Naive B cell (primary cell): ENCODE measurements around the gene ARL4D. TPM values are rescaled to one million over a fixed set of nuclear protein-coding genes. Genes with fewer than 3 reads are reported as not detected.

Source experiments
- ATAC-seq, 2 donors: fragments of 150-1000 bp; cut with Tn5 transposase; 2 replicates each; pipeline ENCODE4 v1.10.0; 2021; ENCODE audit warnings: low read depth in 2 of 2, mild to moderate bottlenecking in 2 of 2, moderate library complexity in 2 of 2
- DNase-seq: peaks from one replicate; pipeline ENCODE4 v3.0.0; 2022
- H3K27ac Mint-ChIP-seq, 6 donors: one replicate each; pipeline ENCODE4 v1.8.0; 2020 to 2022; ENCODE audit warnings: mild to moderate bottlenecking in 6 of 6, mixed read lengths in 6 of 6, moderate library complexity in 5 of 6, inconsistent platforms in 2 of 6
- H3K27me3 Mint-ChIP-seq, 3 donors: one replicate each; pipeline ENCODE4 v1.8.0; 2021 to 2022; ENCODE audit warnings: mixed read lengths in 3 of 3, mild to moderate bottlenecking in 1 of 3
- H3K36me3 Mint-ChIP-seq, 2 donors: one replicate each; pipeline ENCODE4 v1.8.0; 2020 to 2022; ENCODE audit warnings: mixed read lengths in 2 of 2, inconsistent platforms in 1 of 2, mild to moderate bottlenecking in 1 of 2
- H3K4me1 Mint-ChIP-seq, 3 donors: one replicate each; pipeline ENCODE4 v1.8.0; 2020 to 2022; ENCODE audit warnings: mixed read lengths in 3 of 3, inconsistent platforms in 1 of 3, mild to moderate bottlenecking in 1 of 3, moderate library complexity in 1 of 3
- H3K4me3 Mint-ChIP-seq, 8 donors: one replicate each; pipeline ENCODE4 v1.8.0; 2020 to 2022; ENCODE audit warnings: mild to moderate bottlenecking in 8 of 8, mixed read lengths in 8 of 8, moderate library complexity in 8 of 8, inconsistent platforms in 2 of 8
- H3K9me3 Mint-ChIP-seq, 7 donors: one replicate each; pipeline ENCODE4 v1.8.0; 2020 to 2022; ENCODE audit warnings: mixed read lengths in 7 of 7, mild to moderate bottlenecking in 5 of 7, inconsistent platforms in 2 of 7, moderate library complexity in 1 of 7
- polyA plus RNA-seq, 6 donors: library from polyadenylated mRNA; unstranded; fragments of 300-500 nt; fragmentation: Illumina TruSeq; gene quantifications; one replicate each; pipeline ENCODE4 v1.2.3, GENCODE V29; 2021; ENCODE audit warnings: low read depth in 6 of 6

Gene ARL4D
- polyA plus RNA-seq, 6 donors from 2014 or later = 1.4 to 5.7 (median 3.8) TPM

DNA sequence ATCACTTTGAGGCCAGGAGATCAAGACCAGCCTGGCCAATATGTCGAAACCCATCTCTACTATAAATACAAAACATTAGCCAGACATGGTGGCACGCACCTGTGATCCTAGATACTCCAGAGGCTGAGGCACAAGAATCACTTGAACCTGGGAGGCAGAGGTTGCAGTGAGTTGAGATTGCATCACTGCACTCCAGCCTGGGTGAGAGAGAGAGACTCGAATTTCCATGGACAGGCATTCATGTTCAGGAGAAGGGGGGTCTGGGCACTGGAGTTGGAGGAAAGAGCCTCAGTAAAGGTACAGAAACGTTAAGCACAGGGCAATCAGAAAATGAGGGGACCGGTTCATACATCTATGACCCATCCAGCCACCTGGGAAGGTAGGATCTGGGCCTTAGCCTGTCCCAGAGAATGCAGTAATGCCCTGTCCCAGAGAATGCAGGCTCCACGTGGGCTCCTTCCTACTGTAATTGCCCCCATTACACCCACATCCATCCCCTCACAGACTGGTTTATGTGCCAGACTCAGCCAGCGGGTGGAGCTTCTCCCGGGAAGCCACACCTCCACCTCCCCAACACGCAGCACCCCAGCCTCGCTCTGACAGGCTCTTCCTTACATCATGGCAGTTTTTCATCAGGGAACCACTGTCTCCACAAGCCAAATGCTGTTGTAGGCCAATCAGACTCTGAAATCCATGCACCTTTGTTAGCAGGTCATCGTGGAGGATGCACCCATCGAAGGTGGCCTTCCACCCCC is 21.6 kb upstream of the ARL4D start:
- Mint-ChIP-seq H3K4me3 (peak overlapping the region in 1 of 8 donors; percentile 25), H3K36me3 (peaks cover 0 to 19% of the 10 kb centered on the region in 2 donors), H3K27me3 (no peaks in the 10 kb centered on the region), H3K27ac (peak overlapping the region in 1 of 6 donors; percentile 44), H3K4me1 (peaks cover 16 to 38% (median 29%) of the 10 kb centered on the region in 3 donors), H3K9me3 (peaks cover 0 to 25% (median 14%) of the 10 kb centered on the region in 7 donors)
- ATAC-seq = no peak
- DNase-seq = no peak

GRCh38 chr17:43378766-43379165 is 20.0 kb upstream of the ARL4D start:
- Mint-ChIP-seq H3K4me1 (peaks cover 20 to 32% (median 24%) of the 10 kb centered on the region in 3 donors), H3K27me3 (no peaks in the 10 kb centered on the region), H3K27ac (peak overlapping the region in 1 of 6 donors; percentile 32), H3K9me3 (peaks cover 0 to 25% (median 14%) of the 10 kb centered on the region in 7 donors), H3K36me3 (peaks cover 0 to 19% of the 10 kb centered on the region in 2 donors), H3K4me3 (no peak overlapping the region)
- DNase-seq (no peak), ATAC-seq (no peak)

- Mint-ChIP-seq H3K4me3 (no peak overlapping the region), H3K4me1 (peaks cover 19 to 22% (median 19%) of the 10 kb centered on the region in 3 donors), H3K36me3 (peaks cover 0 to 19% of the 10 kb centered on the region in 2 donors), H3K9me3 (peaks cover 0 to 25% (median 14%) of the 10 kb centered on the region in 7 donors), H3K27ac (peak overlapping the region in 1 of 6 donors; percentile 32), H3K27me3 (no peaks in the 10 kb centered on the region)
- no peak for ATAC-seq
- DNase-seq = no peak
Observed at GRCh38 chr17:43380307-43380706, 18.5 kb upstream of the ARL4D start.

DNA sequence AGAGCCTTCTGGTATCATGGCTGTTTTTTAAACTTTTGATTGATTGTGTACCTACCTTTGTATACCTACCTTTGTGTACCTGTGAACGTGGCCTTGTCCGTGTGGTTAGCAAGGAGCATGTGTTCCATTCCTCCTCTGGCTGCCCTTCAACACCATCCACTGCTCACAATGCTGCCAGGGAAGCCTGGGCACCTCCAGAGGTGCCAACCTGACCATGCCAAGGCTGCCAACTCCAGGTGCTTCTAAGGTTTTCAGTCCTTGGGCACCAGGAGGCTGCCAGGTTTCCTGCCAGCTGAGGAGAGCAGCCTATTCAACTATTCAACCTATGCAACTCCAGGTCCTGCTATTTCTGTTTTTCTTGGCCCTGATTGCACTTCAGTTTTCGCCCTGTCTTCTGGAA is 17.6 kb upstream of the ARL4D start:
- no peak for DNase-seq
- H3K4me3 Mint-ChIP-seq = no peak overlapping the region
- H3K36me3 Mint-ChIP-seq = peaks cover 0 to 19% of the 10 kb centered on the region in 2 donors
- peaks cover 0 to 25% (median 14%) of the 10 kb centered on the region in 7 donors for H3K9me3 Mint-ChIP-seq
- no peak for ATAC-seq
- H3K27me3 Mint-ChIP-seq = no peaks in the 10 kb centered on the region
- peaks cover 21 to 24% (median 22%) of the 10 kb centered on the region in 3 donors for H3K4me1 Mint-ChIP-seq
- peak overlapping the region in 1 of 6 donors; percentile 38 for H3K27ac Mint-ChIP-seq

GRCh38 chr17:43381621-43382020 is 17.2 kb upstream of the ARL4D start:
- peaks cover 22 to 29% (median 24%) of the 10 kb centered on the region in 3 donors for H3K4me1 Mint-ChIP-seq
- ATAC-seq (no peak), DNase-seq (no peak)
- H3K36me3 Mint-ChIP-seq = peaks cover 0 to 19% of the 10 kb centered on the region in 2 donors
- no peaks in the 10 kb centered on the region for H3K27me3 Mint-ChIP-seq
- H3K4me3 Mint-ChIP-seq = no peak overlapping the region
- H3K27ac Mint-ChIP-seq = no peak overlapping the region
- H3K9me3 Mint-ChIP-seq = peaks cover 0 to 25% (median 14%) of the 10 kb centered on the region in 7 donors

GRCh38 chr17:43382776-43383175 is 16.0 kb upstream of the ARL4D start:
- Mint-ChIP-seq H3K4me3 (peak overlapping the region in 1 of 8 donors; percentile 50), H3K9me3 (peaks cover 0 to 25% (median 14%) of the 10 kb centered on the region in 7 donors), H3K27ac (no peak overlapping the region), H3K27me3 (no peaks in the 10 kb centered on the region), H3K36me3 (peaks cover 0 to 19% of the 10 kb centered on the region in 2 donors), H3K4me1 (peaks cover 29 to 36% (median 31%) of the 10 kb centered on the region in 3 donors)
- ATAC-seq = no peak
- DNase-seq = no peak

- peaks cover 32 to 36% (median 35%) of the 10 kb centered on the region in 3 donors for H3K4me1 Mint-ChIP-seq
Observed at GRCh38 chr17:43383372-43383771, 15.4 kb upstream of the ARL4D start.

GRCh38 chr17:43383826-43384475 is 14.8 kb upstream of the ARL4D start:
- H3K9me3 Mint-ChIP-seq = peaks cover 0 to 24% (median 14%) of the 10 kb centered on the region in 7 donors
- H3K4me1 Mint-ChIP-seq = peaks cover 35 to 36% (median 35%) of the 10 kb centered on the region in 3 donors
- H3K27me3 Mint-ChIP-seq = no peaks in the 10 kb centered on the region
- H3K36me3 Mint-ChIP-seq = peaks cover 0 to 19% of the 10 kb centered on the region in 2 donors
- DNase-seq (no peak), ATAC-seq (no peak)
- peak overlapping the region in 1 of 8 donors; percentile 50 for H3K4me3 Mint-ChIP-seq
- peak overlapping the region in 1 of 6 donors; percentile 50 for H3K27ac Mint-ChIP-seq

More at GRCh38 chr17:43383372-43383771, 15.4 kb upstream of the ARL4D start:
- DNase-seq = no peak
- Mint-ChIP-seq H3K27me3 (no peaks in the 10 kb centered on the region), H3K36me3 (peaks cover 0 to 19% of the 10 kb centered on the region in 2 donors), H3K9me3 (peaks cover 0 to 25% (median 14%) of the 10 kb centered on the region in 7 donors), H3K27ac (peak overlapping the region in 1 of 6 donors; percentile 70), H3K4me3 (peak overlapping the region in 1 of 8 donors; percentile 50)
- no peak for ATAC-seq

- H3K27ac Mint-ChIP-seq = peak overlapping the region in 2 of 6 donors; percentile 50 to 85
- peaks cover 0 to 21% (median 14%) of the 10 kb centered on the region in 7 donors for H3K9me3 Mint-ChIP-seq
- DNase-seq = no peak
- H3K27me3 Mint-ChIP-seq = no peaks in the 10 kb centered on the region
- peak overlapping the region in 1 of 8 donors; percentile 50 for H3K4me3 Mint-ChIP-seq
- no peak for ATAC-seq
- H3K36me3 Mint-ChIP-seq = peaks cover 0 to 19% of the 10 kb centered on the region in 2 donors
- peaks cover 40% of the 10 kb centered on the region in 3 donors for H3K4me1 Mint-ChIP-seq
Observed at GRCh38 chr17:43384476-43384862, 14.3 kb upstream of the ARL4D start.

DNA sequence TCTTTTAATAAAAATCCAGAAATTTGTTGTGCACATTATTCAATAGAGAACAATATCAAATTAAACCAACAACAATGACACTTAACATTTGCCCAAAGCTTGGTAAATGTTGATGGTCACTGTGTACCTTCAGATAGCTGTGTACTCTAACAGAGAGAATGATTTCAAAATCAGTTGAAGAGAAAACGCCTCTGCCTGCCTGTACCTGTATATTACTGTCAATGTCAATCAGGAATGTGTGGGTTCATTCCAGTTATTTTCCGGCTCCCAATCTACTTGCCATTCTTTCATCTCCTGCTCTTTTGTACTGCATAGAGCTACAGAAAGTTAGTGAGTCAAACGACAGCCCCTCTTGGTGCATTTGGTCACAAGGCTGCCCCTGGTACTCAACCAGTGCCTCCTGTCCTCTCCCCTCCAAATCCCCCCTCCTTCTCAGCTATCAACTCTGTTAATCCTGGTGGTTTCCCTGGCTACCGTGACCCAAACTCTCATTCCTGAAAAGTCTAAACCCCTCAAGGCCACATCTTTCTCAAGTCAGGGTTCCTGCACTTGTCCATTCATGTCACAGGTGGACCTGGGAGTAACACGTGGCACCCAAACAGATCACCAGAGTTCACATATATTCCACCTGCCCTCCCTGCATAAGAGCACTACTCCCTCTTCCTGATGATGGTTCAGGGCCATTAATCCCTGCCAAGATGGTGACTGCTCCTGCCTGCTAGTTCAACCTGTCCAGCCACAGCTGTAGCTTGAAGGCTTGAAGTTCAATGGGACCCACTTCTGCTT is 13.6 kb upstream of the ARL4D start:
- ATAC-seq (no peak), DNase-seq (no peak)
- H3K4me3 Mint-ChIP-seq = peak overlapping the region in 3 of 8 donors; percentile 28 to 73 (median 50)
- H3K9me3 Mint-ChIP-seq = peaks cover 0 to 14% (median 8%) of the 10 kb centered on the region in 7 donors
- no peaks in the 10 kb centered on the region for H3K27me3 Mint-ChIP-seq
- H3K4me1 Mint-ChIP-seq = peaks cover 46 to 48% (median 47%) of the 10 kb centered on the region in 3 donors
- peak overlapping the region in 3 of 6 donors; percentile 31 to 81 (median 46) for H3K27ac Mint-ChIP-seq
- peaks cover 0 to 13% of the 10 kb centered on the region in 2 donors for H3K36me3 Mint-ChIP-seq

- Mint-ChIP-seq H3K9me3 (no peaks in the 10 kb centered on the region), H3K36me3 (no peaks in the 10 kb centered on the region), H3K4me3 (peak overlapping the region; percentile 92 to 100 (median 95)), H3K27me3 (no peaks in the 10 kb centered on the region), H3K4me1 (peaks cover 40 to 46% (median 41%) of the 10 kb centered on the region in 3 donors), H3K27ac (peak overlapping the region; percentile 96 to 99 (median 98))
- ATAC-seq (peak; percentile 74 to 75), DNase-seq (peak; percentile 96)
Observed at GRCh38 chr17:43388359-43389045, 10.3 kb upstream of the ARL4D start.
